GM12874 (cell line): Measurements from ENCODE around the gene PSMA3.

Experiments
- CTCF ChIP-seq: IDR thresholded peaks from 2 replicates; pipeline ENCODE4 v1.5.1; 2011; ENCODE audit warnings: low read depth, mild to moderate bottlenecking, control low read depth, low read length, moderate library complexity; ENCODE audit not compliant: insufficient read depth

Gene PSMA3

GRCh38 chr14:58244556-58245387 is at the start of gene PSMA3:
TSS of gene PSMA3 (plus strand) at chr14:58244843. CDS start at chr14:58244921, 78 bp downstream.
- TF ChIP-seq CTCF, result no peak

- TF ChIP-seq CTCF, result no peak
These were observed 48.4 kb upstream of the PSMA3 start for GRCh38 chr14:58196198-58196597.

GRCh38 chr14:58198086-58198485 is 46.6 kb upstream of the PSMA3 start:
- TF ChIP-seq CTCF, result no peak

GRCh38 chr14:58199726-58200479 is 44.7 kb upstream of the PSMA3 start, which contains the start of gene ACTR10:
TSS of gene ACTR10 (plus strand) at chr14:58200149. CDS start at chr14:58200218, 69 bp downstream.
- no peak for TF ChIP-seq CTCF

GRCh38 chr14:58200480-58200841 is 44.2 kb upstream of the PSMA3 start:
- no peak for TF ChIP-seq CTCF

- TF ChIP-seq CTCF, result no peak
These were observed 43.8 kb upstream of the PSMA3 start for GRCh38 chr14:58200846-58201245.

- no peak for TF ChIP-seq CTCF
These were observed 31.5 kb upstream of the PSMA3 start for GRCh38 chr14:58213176-58213575.
